Endodermal cell (in vitro differentiated cells): ENCODE measurements around the gene DNASE2B. TPM values are rescaled to one million over a fixed set of nuclear protein-coding genes. Genes with fewer than 3 reads are reported as not detected.

Experiments used
- DNase-seq: peaks from one replicate; pipeline ENCODE4 v3.0.0-alpha.2; 2017
- H3K27ac ChIP-seq: 2 replicates; pipeline ENCODE4 v1.5.1; 2013; ENCODE audit warnings: mild to moderate bottlenecking, low read depth, low read length, moderate library complexity
- H3K27me3 ChIP-seq: 2 replicates; pipeline ENCODE4 v1.6.1; 2013; ENCODE audit warnings: mild to moderate bottlenecking, low read length, moderate library complexity; ENCODE audit not compliant: insufficient read depth, control insufficient read depth, poor library complexity, severe bottlenecking
- H3K36me3 ChIP-seq: 2 replicates; pipeline ENCODE4 v1.7.0; 2013; ENCODE audit warnings: mild to moderate bottlenecking, low read length, moderate library complexity; ENCODE audit not compliant: control insufficient read depth, insufficient read depth
- H3K4me1 ChIP-seq: one replicate; pipeline ENCODE4 v1.7.0; 2013; ENCODE audit warnings: low read length; ENCODE audit not compliant: control insufficient read depth, insufficient read depth
- H3K4me3 ChIP-seq: 2 replicates; pipeline ENCODE4 v1.5.1; 2013; ENCODE audit warnings: mild to moderate bottlenecking, low read length, moderate library complexity
- H3K9ac ChIP-seq: 2 replicates; pipeline ENCODE4 v1.6.1; 2013; ENCODE audit warnings: mild to moderate bottlenecking, low read length, moderate library complexity; ENCODE audit not compliant: poor library complexity, severe bottlenecking; ENCODE audit errors: extremely low read depth
- H3K9me3 ChIP-seq: 2 replicates; pipeline ENCODE4 v1.6.1; 2013; ENCODE audit warnings: mild to moderate bottlenecking, low read length, moderate library complexity; ENCODE audit not compliant: control insufficient read depth
- H3K27ac Mint-ChIP-seq: 2 replicates; pipeline ENCODE4 v1.8.0; 2020; ENCODE audit warnings: mixed read lengths
- H3K27me3 Mint-ChIP-seq: 2 replicates; pipeline ENCODE4 v1.8.0; 2021; ENCODE audit warnings: mild to moderate bottlenecking, mixed read lengths; ENCODE audit not compliant: insufficient read depth
- H3K36me3 Mint-ChIP-seq: 2 replicates; pipeline ENCODE4 v1.8.0; 2020; ENCODE audit warnings: low read depth, mixed read lengths
- H3K4me1 Mint-ChIP-seq: 2 replicates; pipeline ENCODE4 v1.8.0; 2020; ENCODE audit warnings: mixed read lengths
- H3K4me3 Mint-ChIP-seq: 2 replicates; pipeline ENCODE4 v1.8.0; 2020; ENCODE audit warnings: mild to moderate bottlenecking, moderate library complexity, mixed read lengths
- H3K9me3 Mint-ChIP-seq: 2 replicates; pipeline ENCODE4 v1.8.0; 2020; ENCODE audit warnings: mild to moderate bottlenecking, mixed read lengths
- WGBS, 2 experiments: methylation state at CpG; one replicate each; pipeline versions ENCODE4 v1.1.5 to v1.1.7; 2013; ENCODE audit warnings: missing lambda C conversion rate in 2 of 2, mixed read lengths in 1 of 2; ENCODE audit not compliant: insufficient coverage in 1 of 2, insufficient read length in 1 of 2; 5-methylcytosine and 5-hydroxymethylcytosine counted together
- total RNA-seq, 2 donors: library from RNA; stranded (reverse); fragmentation: NEBNext Ultra II Directional in 1 of 2; extraction: Animal tissue kit (Norgen Biotek cat#: 25700) in 1 of 2; gene quantifications; 2 replicates in 1 of 2; 3 replicates in 1 of 2; pipeline ENCODE4 v1.2.1, GENCODE V29; 2021
- TF ChIP-seq, protein P1 (sequence below): fragments of 200-600 bp; sonication (generic); conservative IDR thresholded peaks from 2 replicates; pipeline ENCODE4 v1.5.0; 2021; ENCODE audit warnings: antibody characterized with exemption, mild to moderate bottlenecking

DNASE2B gene
- total RNA-seq, 2 donors from 2014 or later, result not detected

DNA sequence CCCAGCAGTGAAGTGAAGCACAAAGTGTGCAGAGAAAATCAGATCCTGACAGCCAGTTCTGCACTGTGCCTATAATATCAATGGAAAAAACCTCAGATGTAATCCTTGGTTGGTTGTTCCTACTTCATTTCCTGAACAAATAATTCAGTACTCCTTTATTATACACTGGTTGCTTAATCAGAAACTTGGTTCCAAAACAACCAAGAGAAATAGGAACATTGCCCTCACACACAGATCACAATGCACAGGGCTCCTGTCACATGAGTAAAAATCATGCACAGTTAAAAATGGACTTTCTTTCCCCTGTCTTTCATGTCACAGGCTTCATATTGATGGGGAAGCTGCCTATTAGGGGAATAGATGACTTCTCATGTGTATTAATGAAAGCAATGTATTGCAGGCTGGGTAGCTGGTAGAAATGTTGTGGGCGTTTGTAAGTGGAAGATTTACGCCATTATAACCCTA, 9.7 kb downstream of the DNASE2B start:
- no peak overlapping the region for H3K9ac ChIP-seq
- no peaks in the 10 kb centered on the region for H3K9me3 ChIP-seq
- Mint-ChIP-seq H3K36me3 (no peaks in the 10 kb centered on the region), H3K27me3 (peaks cover 1% of the 10 kb centered on the region), H3K4me1 (no peaks in the 10 kb centered on the region), H3K4me3 (no peak overlapping the region), H3K27ac (no peak overlapping the region), H3K9me3 (no peaks in the 10 kb centered on the region)
- no peaks in the 10 kb centered on the region for H3K36me3 ChIP-seq
- no peak overlapping the region for H3K27ac ChIP-seq
- DNase-seq, result no peak
- no peak overlapping the region for H3K4me3 ChIP-seq
- H3K4me1 ChIP-seq, result no peaks in the 10 kb centered on the region
- WGBS, 2 experiments, result 100% methylated on average over 1 of the region's 2 CpGs; no CpG with 5 or more reads in 1 of the 2 experiments
- TF ChIP-seq, protein P1, sequence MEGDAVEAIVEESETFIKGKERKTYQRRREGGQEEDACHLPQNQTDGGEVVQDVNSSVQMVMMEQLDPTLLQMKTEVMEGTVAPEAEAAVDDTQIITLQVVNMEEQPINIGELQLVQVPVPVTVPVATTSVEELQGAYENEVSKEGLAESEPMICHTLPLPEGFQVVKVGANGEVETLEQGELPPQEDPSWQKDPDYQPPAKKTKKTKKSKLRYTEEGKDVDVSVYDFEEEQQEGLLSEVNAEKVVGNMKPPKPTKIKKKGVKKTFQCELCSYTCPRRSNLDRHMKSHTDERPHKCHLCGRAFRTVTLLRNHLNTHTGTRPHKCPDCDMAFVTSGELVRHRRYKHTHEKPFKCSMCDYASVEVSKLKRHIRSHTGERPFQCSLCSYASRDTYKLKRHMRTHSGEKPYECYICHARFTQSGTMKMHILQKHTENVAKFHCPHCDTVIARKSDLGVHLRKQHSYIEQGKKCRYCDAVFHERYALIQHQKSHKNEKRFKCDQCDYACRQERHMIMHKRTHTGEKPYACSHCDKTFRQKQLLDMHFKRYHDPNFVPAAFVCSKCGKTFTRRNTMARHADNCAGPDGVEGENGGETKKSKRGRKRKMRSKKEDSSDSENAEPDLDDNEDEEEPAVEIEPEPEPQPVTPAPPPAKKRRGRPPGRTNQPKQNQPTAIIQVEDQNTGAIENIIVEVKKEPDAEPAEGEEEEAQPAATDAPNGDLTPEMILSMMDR, result no peak
- peaks cover 7% of the 10 kb centered on the region for H3K27me3 ChIP-seq

- WGBS, 2 experiments, result 80 to 90% methylated on average over 1 to 2 of the region's 2 CpGs
- Histone ChIP-seq H3K4me1 (no peaks in the 10 kb centered on the region), H3K4me3 (no peak overlapping the region), H3K9ac (no peak overlapping the region), H3K36me3 (no peaks in the 10 kb centered on the region), H3K27me3 (peaks cover 11% of the 10 kb centered on the region), H3K9me3 (no peaks in the 10 kb centered on the region), H3K27ac (no peak overlapping the region)
- H3K27me3 Mint-ChIP-seq, result no peaks in the 10 kb centered on the region
- H3K4me3 Mint-ChIP-seq, result no peak overlapping the region
- TF ChIP-seq, protein P1, result no peak
- DNase-seq, result no peak
- no peaks in the 10 kb centered on the region for H3K9me3 Mint-ChIP-seq
- H3K27ac Mint-ChIP-seq, result no peak overlapping the region
- H3K4me1 Mint-ChIP-seq, result no peaks in the 10 kb centered on the region
- no peaks in the 10 kb centered on the region for H3K36me3 Mint-ChIP-seq
Observed at GRCh38 chr1:84409888-84410287, 11.6 kb downstream of the DNASE2B start.

GRCh38 chr1:84410328-84411095, 12.2 kb downstream of the DNASE2B start:
- H3K27ac ChIP-seq, result no peak overlapping the region
- H3K27me3 Mint-ChIP-seq, result no peaks in the 10 kb centered on the region
- peaks cover 11% of the 10 kb centered on the region for H3K27me3 ChIP-seq
- H3K36me3 ChIP-seq, result no peaks in the 10 kb centered on the region
- H3K9me3 Mint-ChIP-seq, result no peaks in the 10 kb centered on the region
- no peak for DNase-seq
- H3K4me1 Mint-ChIP-seq, result no peaks in the 10 kb centered on the region
- no peak overlapping the region for H3K4me3 Mint-ChIP-seq
- H3K27ac Mint-ChIP-seq, result no peak overlapping the region
- no peak overlapping the region for H3K9ac ChIP-seq
- 72 to 83% methylated on average over 2 to 4 of the region's 4 CpGs for WGBS, 2 experiments
- no peaks in the 10 kb centered on the region for H3K4me1 ChIP-seq
- TF ChIP-seq, protein P1, result no peak
- no peak overlapping the region for H3K4me3 ChIP-seq
- no peaks in the 10 kb centered on the region for H3K36me3 Mint-ChIP-seq
- H3K9me3 ChIP-seq, result no peaks in the 10 kb centered on the region
